ENCODE data around the gene TST. TPM values are rescaled to one million over a fixed set of nuclear protein-coding genes. Genes with fewer than 3 reads are reported as not detected.

TST gene
- total and polyA plus RNA-seq, 5 donors from 2014 or later = 1.4 to 3.3 (median 1.8) TPM; not detected in 1

DNA sequence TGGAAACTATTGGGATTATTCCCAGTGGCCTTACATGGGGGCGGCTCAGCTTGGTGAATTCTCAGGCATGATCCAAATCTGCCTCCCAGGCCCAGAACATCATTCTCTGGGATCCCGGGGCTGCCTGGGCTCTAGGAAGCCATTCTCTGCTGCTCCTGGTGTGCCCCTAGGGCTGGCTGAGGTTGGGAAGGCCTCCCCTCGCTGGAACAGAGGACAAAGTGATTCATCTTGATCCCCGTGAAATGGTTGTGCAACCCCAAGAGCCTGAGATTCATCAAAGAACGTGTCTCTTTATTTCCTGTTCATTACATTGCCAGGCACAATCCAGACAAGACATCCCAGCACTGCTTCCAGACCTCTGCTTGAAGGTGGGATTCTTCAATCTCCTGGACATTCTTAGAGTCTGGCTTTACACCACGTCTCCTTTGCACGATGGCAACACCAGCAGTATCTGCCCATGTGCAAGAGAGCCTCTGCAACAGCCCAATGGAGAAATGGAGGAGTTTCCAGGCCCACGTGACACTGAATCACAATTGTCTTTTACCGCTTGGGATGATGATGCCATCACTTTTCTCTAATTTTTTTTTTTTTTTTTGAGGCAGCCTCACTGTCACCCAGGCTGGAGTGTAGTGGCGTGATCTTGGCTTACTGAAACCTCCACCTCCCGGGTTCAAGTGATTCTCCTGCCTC lies 52.3 kb downstream of the TST start:
- Histone ChIP-seq H3K9me3 (ENCODE audit: control insufficient read depth in 2 of 2, low read length in 2 of 2) (no peaks in the 10 kb centered on the region), H3K27ac (ENCODE audit: insufficient read depth, low read length, poor library complexity, severe bottlenecking) (no peak overlapping the region), H3K36me3 (ENCODE audit: control insufficient read depth, insufficient read depth, low read length) (no peaks in the 10 kb centered on the region), H3K4me3 (ENCODE audit: low read depth, low read length) (no peak overlapping the region), H3K4me1 (ENCODE audit: control insufficient read depth, insufficient read depth, low read length, poor library complexity, severe bottlenecking) (no peaks in the 10 kb centered on the region), H3K27me3 (ENCODE audit: control insufficient read depth, insufficient read depth, low read length) (peaks cover 4% of the 10 kb centered on the region)
- Mint-ChIP-seq H3K9me3 (no peaks in the 10 kb centered on the region), H3K4me1 (no peaks in the 10 kb centered on the region), H3K27ac (no peak overlapping the region), H3K4me3 (no peak overlapping the region), H3K36me3 (no peaks in the 10 kb centered on the region), H3K27me3 (peaks cover 12% of the 10 kb centered on the region)
- no peak for DNase-seq
- no peak for ATAC-seq (ENCODE audit: low read depth in 2 of 2)

DNA sequence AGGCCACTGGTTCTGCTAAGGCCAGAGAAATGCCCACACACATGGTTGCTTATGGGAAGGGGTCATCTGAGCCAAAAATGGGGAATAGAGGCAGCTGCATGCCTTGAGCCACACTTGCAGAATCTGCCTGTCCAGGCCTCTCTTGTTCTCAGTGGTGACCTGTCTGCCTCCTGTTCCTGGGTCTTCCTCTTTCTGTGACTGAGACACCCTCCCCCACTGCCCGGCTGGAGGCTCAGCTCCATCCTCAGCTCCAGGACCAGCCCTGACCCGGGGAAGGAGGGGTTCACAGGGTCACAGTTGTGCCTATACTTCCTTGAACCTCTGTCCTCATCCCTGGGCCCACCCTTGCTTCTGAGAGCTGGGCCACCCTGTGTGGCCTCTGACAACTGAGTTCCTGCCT lies 53.6 kb downstream of the TST start:
- H3K36me3 Mint-ChIP-seq = no peaks in the 10 kb centered on the region
- ATAC-seq (ENCODE audit: low read depth in 2 of 2) (no peak), DNase-seq (no peak)
- no peak overlapping the region for H3K4me3 ChIP-seq (ENCODE audit: low read depth, low read length)
- no peaks in the 10 kb centered on the region for H3K4me1 ChIP-seq (ENCODE audit: control insufficient read depth, insufficient read depth, low read length, poor library complexity, severe bottlenecking)
- H3K4me3 Mint-ChIP-seq = no peak overlapping the region
- H3K27me3 ChIP-seq (ENCODE audit: control insufficient read depth, insufficient read depth, low read length) = peaks cover 4% of the 10 kb centered on the region
- no peak overlapping the region for H3K27ac ChIP-seq (ENCODE audit: insufficient read depth, low read length, poor library complexity, severe bottlenecking)
- H3K27ac Mint-ChIP-seq = peak overlapping the region in 2 of 3 donors; percentile 49 to 61
- H3K4me1 Mint-ChIP-seq = no peaks in the 10 kb centered on the region
- no peaks in the 10 kb centered on the region for H3K9me3 ChIP-seq (ENCODE audit: control insufficient read depth in 2 of 2, low read length in 2 of 2)
- H3K27me3 Mint-ChIP-seq = peaks cover 24% of the 10 kb centered on the region
- no peaks in the 10 kb centered on the region for H3K36me3 ChIP-seq (ENCODE audit: control insufficient read depth, insufficient read depth, low read length)
- H3K9me3 Mint-ChIP-seq = no peaks in the 10 kb centered on the region

DNA sequence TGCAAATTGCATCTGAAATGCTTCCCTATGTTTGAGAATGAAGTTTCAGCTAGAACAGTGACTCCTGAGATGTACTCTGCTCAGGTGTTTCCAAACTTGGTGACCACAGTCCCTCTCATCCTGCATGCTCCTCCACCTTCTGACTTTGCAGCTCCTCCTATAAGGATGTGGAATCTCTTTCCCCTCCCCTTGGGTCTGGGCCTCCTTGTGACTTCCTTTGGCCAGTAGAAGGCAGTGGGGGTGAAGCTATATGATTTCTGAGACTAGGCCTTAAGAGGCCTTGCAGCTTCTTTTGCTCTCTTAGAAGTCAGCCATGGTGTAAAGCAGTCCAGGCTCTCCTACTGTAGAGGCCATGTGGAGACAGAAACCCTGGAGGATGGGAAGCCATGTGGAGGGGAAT lies 55.1 kb downstream of the TST start:
- H3K9me3 Mint-ChIP-seq = peaks cover 0 to under 1% (median 0%) of the 10 kb centered on the region in 7 donors
- no peaks in the 10 kb centered on the region for H3K4me1 ChIP-seq (ENCODE audit: control insufficient read depth, insufficient read depth, low read length, poor library complexity, severe bottlenecking)
- no peaks in the 10 kb centered on the region for H3K9me3 ChIP-seq (ENCODE audit: control insufficient read depth in 2 of 2, low read length in 2 of 2)
- H3K36me3 Mint-ChIP-seq = no peaks in the 10 kb centered on the region
- no peak overlapping the region for H3K4me3 ChIP-seq (ENCODE audit: low read depth, low read length)
- no peak for DNase-seq
- peaks cover 29% of the 10 kb centered on the region for H3K27me3 Mint-ChIP-seq
- no peak overlapping the region for H3K4me3 Mint-ChIP-seq
- H3K27me3 ChIP-seq (ENCODE audit: control insufficient read depth, insufficient read depth, low read length) = peaks cover 6% of the 10 kb centered on the region
- H3K4me1 Mint-ChIP-seq = no peaks in the 10 kb centered on the region
- peak overlapping the region in 1 of 3 donors; percentile 21 for H3K27ac Mint-ChIP-seq
- no peak overlapping the region for H3K27ac ChIP-seq (ENCODE audit: insufficient read depth, low read length, poor library complexity, severe bottlenecking)
- ATAC-seq (ENCODE audit: low read depth in 2 of 2) = no peak
- H3K36me3 ChIP-seq (ENCODE audit: control insufficient read depth, insufficient read depth, low read length) = no peaks in the 10 kb centered on the region

DNA sequence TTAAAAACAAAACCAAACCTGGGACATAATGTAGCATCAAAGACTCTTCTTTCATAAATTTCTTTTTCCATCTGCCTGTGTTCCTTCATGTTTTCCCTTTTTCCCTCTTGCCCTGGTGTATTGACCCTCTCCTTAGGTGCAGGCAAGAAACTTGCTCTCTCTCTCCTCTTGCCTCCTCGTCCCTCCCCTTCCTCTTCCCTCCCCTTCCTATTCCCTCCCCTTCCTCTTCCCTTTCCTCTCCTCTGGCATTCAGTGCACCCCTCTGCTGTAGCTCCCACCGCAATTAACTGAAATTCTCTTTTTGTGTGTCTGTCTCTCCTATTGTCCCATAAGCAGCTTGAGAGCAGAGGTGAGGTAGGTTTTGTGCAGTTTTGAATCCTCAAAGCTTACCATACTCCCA lies 55.9 kb downstream of the TST start:
- Mint-ChIP-seq H3K27me3 (peaks cover 24% of the 10 kb centered on the region), H3K27ac (no peak overlapping the region), H3K4me1 (no peaks in the 10 kb centered on the region)

DNA sequence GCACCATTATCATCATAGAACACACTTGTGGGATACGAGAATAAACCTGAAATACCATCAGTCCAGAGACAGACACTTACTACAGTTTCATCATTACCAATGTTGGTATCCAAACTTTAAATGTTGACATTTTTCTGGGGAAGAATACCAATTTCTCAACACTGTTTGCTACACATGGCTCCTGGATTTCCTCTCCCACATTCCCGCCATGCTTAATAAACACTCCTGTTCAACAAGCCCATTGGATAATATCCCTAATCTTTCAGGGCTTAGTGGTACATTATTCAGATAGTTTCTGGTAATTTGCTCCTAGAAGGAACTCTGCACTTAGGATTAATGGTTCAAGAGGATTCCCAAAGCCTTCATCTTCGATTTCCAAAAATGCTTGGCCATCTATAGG lies 57.6 kb downstream of the TST start:
- Histone ChIP-seq H3K4me1 (ENCODE audit: control insufficient read depth, insufficient read depth, low read length, poor library complexity, severe bottlenecking) (no peaks in the 10 kb centered on the region), H3K36me3 (ENCODE audit: control insufficient read depth, insufficient read depth, low read length) (no peaks in the 10 kb centered on the region), H3K9me3 (ENCODE audit: control insufficient read depth in 2 of 2, low read length in 2 of 2) (no peaks in the 10 kb centered on the region), H3K27ac (ENCODE audit: insufficient read depth, low read length, poor library complexity, severe bottlenecking) (no peak overlapping the region), H3K27me3 (ENCODE audit: control insufficient read depth, insufficient read depth, low read length) (peaks cover 6% of the 10 kb centered on the region), H3K4me3 (ENCODE audit: low read depth, low read length) (no peak overlapping the region)
- no peak overlapping the region for H3K4me3 Mint-ChIP-seq
- ATAC-seq (ENCODE audit: low read depth in 2 of 2) (no peak), DNase-seq (no peak)
- no peak overlapping the region for H3K27ac Mint-ChIP-seq
- H3K4me1 Mint-ChIP-seq = no peaks in the 10 kb centered on the region
- peaks cover 26% of the 10 kb centered on the region for H3K27me3 Mint-ChIP-seq
- peaks cover 4% of the 10 kb centered on the region for H3K36me3 Mint-ChIP-seq
- peaks cover 0 to 5% (median 3%) of the 10 kb centered on the region in 7 donors for H3K9me3 Mint-ChIP-seq

More for the DNA sequence above, 55.9 kb downstream of the TST start:
- Mint-ChIP-seq H3K36me3 (no peaks in the 10 kb centered on the region), H3K9me3 (peaks cover 0 to 3% (median 0%) of the 10 kb centered on the region in 7 donors), H3K4me3 (no peak overlapping the region)
- Histone ChIP-seq H3K4me1 (ENCODE audit: control insufficient read depth, insufficient read depth, low read length, poor library complexity, severe bottlenecking) (no peaks in the 10 kb centered on the region), H3K27ac (ENCODE audit: insufficient read depth, low read length, poor library complexity, severe bottlenecking) (no peak overlapping the region), H3K36me3 (ENCODE audit: control insufficient read depth, insufficient read depth, low read length) (no peaks in the 10 kb centered on the region), H3K27me3 (ENCODE audit: control insufficient read depth, insufficient read depth, low read length) (peaks cover 6% of the 10 kb centered on the region), H3K4me3 (ENCODE audit: low read depth, low read length) (no peak overlapping the region), H3K9me3 (ENCODE audit: control insufficient read depth in 2 of 2, low read length in 2 of 2) (no peaks in the 10 kb centered on the region)
- ATAC-seq (ENCODE audit: low read depth in 2 of 2) (no peak), DNase-seq (no peak)

Other genes starting within 250 kb of the TST start
- gene IFT27, start 243.3 kb downstream of the TST start, total RNA-seq = 20.8 TPM
- gene IFT27, start 243.3 kb downstream of the TST start, polyA plus RNA-seq = 10 to 100 TPM; 12.0 to 20.3 (median 15.5) TPM
- gene PVALB, start 202.4 kb downstream of the TST start, total RNA-seq = not detected
- gene PVALB, start 202.4 kb downstream of the TST start, polyA plus RNA-seq = not detected
- 53.1 TPM for gene NCF4, start 158.4 kb downstream of the TST start, total RNA-seq
- 100 to 1,000 TPM in 2 of 4 donors, 10 to 100 TPM in 2; 57.8 to 126 (median 84.6) TPM for gene NCF4, start 158.4 kb downstream of the TST start, polyA plus RNA-seq
- 27.0 TPM for gene CSF2RB, start 105.8 kb downstream of the TST start, total RNA-seq
- gene CSF2RB, start 105.8 kb downstream of the TST start, polyA plus RNA-seq = 10 to 100 TPM in 2 of 4 donors, 1 to 10 TPM in 2; 5.7 to 10.6 (median 8.8) TPM
- 10.3 TPM for gene MPST, start 295 bp upstream of the TST start, total RNA-seq
- 10 to 100 TPM; 11.4 to 32.6 (median 25.1) TPM for gene MPST, start 295 bp upstream of the TST start, polyA plus RNA-seq
- gene KCTD17, start 32.3 kb upstream of the TST start, total RNA-seq = 33.5 TPM
- 10 to 100 TPM; 10.9 to 15.4 (median 12.7) TPM for gene KCTD17, start 32.3 kb upstream of the TST start, polyA plus RNA-seq
- 1.5 TPM for gene TMPRSS6, start 90.3 kb upstream of the TST start, total RNA-seq
- gene TMPRSS6, start 90.3 kb upstream of the TST start, polyA plus RNA-seq = under 1 TPM; 0.10 to 0.18 (median 0.14) TPM
- gene IL2RB, start 130.5 kb upstream of the TST start, total RNA-seq = 197 TPM
- 100 to 1,000 TPM; 160 to 189 (median 163) TPM for gene IL2RB, start 130.5 kb upstream of the TST start, polyA plus RNA-seq
- 13.6 TPM for gene C1QTNF6, start 168.8 kb upstream of the TST start, total RNA-seq
- 1 to 10 TPM; 1.6 to 2.4 (median 2.1) TPM for gene C1QTNF6, start 168.8 kb upstream of the TST start, polyA plus RNA-seq
- 4.3 TPM for gene SSTR3, start 193.0 kb upstream of the TST start, total RNA-seq
- 1 to 10 TPM; 2.5 to 4.4 (median 3.6) TPM for gene SSTR3, start 193.0 kb upstream of the TST start, polyA plus RNA-seq
- 537 TPM for gene RAC2, start 224.8 kb upstream of the TST start, total RNA-seq
- 1,000 to 10,000 TPM in 2 of 4 donors, 100 to 1,000 TPM in 2; 861 to 1,162 (median 988) TPM for gene RAC2, start 224.8 kb upstream of the TST start, polyA plus RNA-seq

Measured in CD4-positive, CD25-positive, alpha-beta regulatory T cell (primary cell).